ENCODE measurements around the gene PIK3AP1. TPM values are rescaled to one million over a fixed set of nuclear protein-coding genes. Genes with fewer than 3 reads are reported as not detected.

Gene PIK3AP1
- total RNA-seq, 1 donor from 2014 or later = 5.4 TPM

DNA sequence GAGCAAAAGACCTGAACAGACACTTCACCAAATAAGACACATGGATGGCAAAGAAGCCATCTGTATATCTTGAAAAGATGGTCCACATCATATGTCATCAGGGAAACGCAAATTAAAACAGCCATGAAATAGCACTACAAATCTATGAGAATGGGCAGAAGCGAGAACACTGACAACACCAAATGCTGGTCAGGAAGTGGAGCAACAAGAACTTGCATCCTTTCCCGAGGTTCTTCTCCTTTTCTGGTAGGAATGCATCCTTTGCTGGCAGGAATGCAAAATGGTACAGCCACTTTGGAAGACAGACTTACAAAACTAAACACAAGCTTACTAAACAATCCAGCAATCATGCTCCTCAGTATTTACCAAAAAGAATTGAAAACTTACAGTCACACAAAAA is 60.0 kb downstream of the PIK3AP1 start:
- Histone ChIP-seq H3K36me3 (no peaks in the 10 kb centered on the region), H3K27ac (replicated peaks) (no peak overlapping the region), H3K4me3 (no peak overlapping the region), H3K27me3 (ENCODE audit: low read depth) (no peaks in the 10 kb centered on the region), H3K9me3 (replicated peaks) (no peaks in the 10 kb centered on the region), H3K4me1 (peaks cover 23% of the 10 kb centered on the region)
- DNase-seq = no peak
- TF ChIP-seq, protein P1, sequence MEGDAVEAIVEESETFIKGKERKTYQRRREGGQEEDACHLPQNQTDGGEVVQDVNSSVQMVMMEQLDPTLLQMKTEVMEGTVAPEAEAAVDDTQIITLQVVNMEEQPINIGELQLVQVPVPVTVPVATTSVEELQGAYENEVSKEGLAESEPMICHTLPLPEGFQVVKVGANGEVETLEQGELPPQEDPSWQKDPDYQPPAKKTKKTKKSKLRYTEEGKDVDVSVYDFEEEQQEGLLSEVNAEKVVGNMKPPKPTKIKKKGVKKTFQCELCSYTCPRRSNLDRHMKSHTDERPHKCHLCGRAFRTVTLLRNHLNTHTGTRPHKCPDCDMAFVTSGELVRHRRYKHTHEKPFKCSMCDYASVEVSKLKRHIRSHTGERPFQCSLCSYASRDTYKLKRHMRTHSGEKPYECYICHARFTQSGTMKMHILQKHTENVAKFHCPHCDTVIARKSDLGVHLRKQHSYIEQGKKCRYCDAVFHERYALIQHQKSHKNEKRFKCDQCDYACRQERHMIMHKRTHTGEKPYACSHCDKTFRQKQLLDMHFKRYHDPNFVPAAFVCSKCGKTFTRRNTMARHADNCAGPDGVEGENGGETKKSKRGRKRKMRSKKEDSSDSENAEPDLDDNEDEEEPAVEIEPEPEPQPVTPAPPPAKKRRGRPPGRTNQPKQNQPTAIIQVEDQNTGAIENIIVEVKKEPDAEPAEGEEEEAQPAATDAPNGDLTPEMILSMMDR (IDR thresholded peaks at IDR 0.05; ENCODE audit: borderline replicate concordance) = no peak
- intact Hi-C loops (cut with micrococcal nuclease) = no loop called here

DNA sequence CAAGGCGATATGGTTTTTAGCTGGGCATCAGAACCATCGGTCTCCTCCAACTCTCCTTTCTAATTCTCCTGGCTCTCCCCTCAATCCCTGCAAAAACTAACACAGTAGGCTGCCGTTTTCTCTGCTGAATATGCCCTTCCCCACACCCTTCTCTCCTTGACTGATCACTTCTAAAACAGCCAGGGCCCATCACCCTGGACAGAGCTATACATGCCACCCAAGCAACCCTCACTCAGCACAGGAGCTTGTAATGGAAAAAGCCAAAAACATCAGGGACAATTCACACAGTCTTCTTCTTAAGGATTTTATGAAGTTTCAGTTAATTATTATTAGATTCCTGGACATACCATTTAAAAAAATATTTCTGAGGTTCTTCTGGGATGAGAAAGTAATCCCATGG is 61.5 kb downstream of the PIK3AP1 start:
- Histone ChIP-seq H3K27ac (replicated peaks) (no peak overlapping the region), H3K4me3 (no peak overlapping the region), H3K36me3 (no peaks in the 10 kb centered on the region), H3K9me3 (replicated peaks) (no peaks in the 10 kb centered on the region), H3K27me3 (ENCODE audit: low read depth) (no peaks in the 10 kb centered on the region), H3K4me1 (peaks cover 15% of the 10 kb centered on the region)
- TF ChIP-seq, protein P1 (IDR thresholded peaks at IDR 0.05; ENCODE audit: borderline replicate concordance) = no peak
- no peak for DNase-seq
- intact Hi-C loops (cut with micrococcal nuclease) = no loop called here

DNA sequence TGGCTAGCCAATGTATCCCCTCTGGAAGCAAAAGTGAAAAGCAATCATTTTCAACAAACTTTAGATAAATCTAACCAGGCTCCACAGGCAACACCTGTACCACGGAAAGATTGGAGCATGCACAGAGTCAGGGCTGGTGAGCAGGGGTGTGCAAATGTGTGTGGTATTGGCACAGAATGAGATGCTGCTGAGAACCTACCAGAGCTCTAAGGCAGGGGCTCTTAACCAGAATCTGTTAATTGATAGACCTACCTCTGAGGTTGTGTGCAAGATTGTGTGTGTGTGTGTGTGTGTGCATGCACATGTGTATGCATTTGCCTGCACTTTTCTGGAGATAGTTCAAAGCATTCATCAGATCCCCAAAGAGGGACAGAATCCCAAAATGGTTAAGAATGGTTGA is 62.9 kb downstream of the PIK3AP1 start:
- Histone ChIP-seq H3K27ac (replicated peaks) (no peak overlapping the region), H3K9me3 (replicated peaks) (no peaks in the 10 kb centered on the region), H3K27me3 (ENCODE audit: low read depth) (no peaks in the 10 kb centered on the region), H3K4me3 (no peak overlapping the region), H3K4me1 (peaks cover 15% of the 10 kb centered on the region), H3K36me3 (no peaks in the 10 kb centered on the region)
- intact Hi-C loops (cut with micrococcal nuclease) = no loop called here
- no peak for DNase-seq
- TF ChIP-seq, protein P1 (IDR thresholded peaks at IDR 0.05; ENCODE audit: borderline replicate concordance) = no peak

DNA sequence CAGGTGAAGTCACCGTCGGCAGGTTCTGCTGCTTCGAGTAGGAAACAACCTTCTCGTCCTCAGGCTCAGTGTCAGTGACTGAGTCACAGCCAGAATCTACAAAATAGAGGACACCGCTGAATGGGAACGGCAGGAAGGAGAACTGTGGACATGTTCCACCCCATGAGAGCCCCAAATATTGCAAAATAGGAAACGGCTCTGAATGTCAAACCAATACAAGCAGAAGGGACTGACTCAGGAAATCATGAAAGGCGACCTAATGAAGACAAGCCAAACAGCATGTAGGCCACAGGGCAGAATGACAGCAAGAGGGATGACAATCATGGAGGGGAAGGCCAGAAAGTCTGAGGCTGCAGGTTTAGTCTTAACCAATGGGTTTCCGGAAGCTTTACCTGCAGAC is 63.5 kb downstream of the PIK3AP1 start:
- intact Hi-C loops (cut with micrococcal nuclease) = no loop called here
- Histone ChIP-seq H3K27ac (replicated peaks) (no peak overlapping the region), H3K27me3 (ENCODE audit: low read depth) (no peaks in the 10 kb centered on the region), H3K36me3 (no peaks in the 10 kb centered on the region), H3K4me3 (no peak overlapping the region), H3K4me1 (peaks cover 15% of the 10 kb centered on the region), H3K9me3 (replicated peaks) (no peaks in the 10 kb centered on the region)
- TF ChIP-seq, protein P1 (IDR thresholded peaks at IDR 0.05; ENCODE audit: borderline replicate concordance) = no peak
- DNase-seq = no peak

DNA sequence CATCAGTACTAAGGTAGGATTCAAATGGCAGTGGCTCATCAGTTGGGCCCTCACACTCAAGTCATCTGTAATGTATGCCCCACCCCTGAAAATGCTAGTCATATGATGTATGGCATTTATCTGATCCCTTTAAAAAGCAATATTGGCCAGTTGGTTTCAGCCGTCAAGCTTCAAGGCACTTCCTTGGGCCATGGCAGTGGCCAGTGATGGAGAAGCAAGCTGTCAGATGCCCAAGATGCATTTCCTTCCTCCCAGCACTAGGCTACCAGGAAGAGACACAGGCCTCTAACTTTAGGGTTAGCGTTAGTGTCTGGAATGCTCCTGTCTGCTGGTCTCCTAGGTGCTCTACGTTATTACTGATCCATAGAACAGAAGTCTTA is 64.1 kb downstream of the PIK3AP1 start:
- Histone ChIP-seq H3K9me3 (replicated peaks) (no peaks in the 10 kb centered on the region), H3K4me1 (peaks cover 15% of the 10 kb centered on the region), H3K27me3 (ENCODE audit: low read depth) (peaks cover 6% of the 10 kb centered on the region), H3K4me3 (no peak overlapping the region), H3K27ac (replicated peaks) (no peak overlapping the region), H3K36me3 (peaks cover under 1% of the 10 kb centered on the region)
- DNase-seq = no peak
- intact Hi-C loops (cut with micrococcal nuclease) = no loop called here
- TF ChIP-seq, protein P1 (IDR thresholded peaks at IDR 0.05; ENCODE audit: borderline replicate concordance) = no peak
